K562 (cell line): ENCODE measurements around the gene ZSWIM8. TPM values are rescaled to one million over a fixed set of nuclear protein-coding genes. Genes with fewer than 3 reads are reported as not detected.

Source experiments
- ATAC-seq: fragments of 200-7000 bp; cut with Tn5 transposase; 3 replicates; pipeline ENCODE4 v1.9.1; 2020; ENCODE audit warnings: moderate library complexity
- BruUV-seq: library from RNA; stranded (reverse); fragments of 400-500 nt; replicated peaks from 2 replicates; lab custom pipeline; 2021; lab: Mats Ljungman, UMichigan
- CTCF ChIA-PET: fragments of 300-600 bp; formaldehyde crosslinking; extraction: SDS; loops from one replicate; lab custom pipeline; 2021; ENCODE audit warnings: low intra/inter-chr PET ratio; lab: Yijun Ruan, JAX
- POLR2A ChIA-PET: fragments of 300-600, 350-650 bp; sonication (Branson Sonifier 250); formaldehyde crosslinking; extraction: SDS; loops from one replicate; lab custom pipeline; 2021; ENCODE audit warnings: antibody characterized with exemption, inconsistent platforms; lab: Yijun Ruan, JAX
- DNase-seq, 4 experiments: peaks; one replicate each; pipeline versions ENCODE4 v3.0.0 to v3.0.0-alpha.2; 2011 to 2018; ENCODE audit warnings: low spot score in 3 of 4, mixed read lengths in 3 of 4; ENCODE audit errors: extremely low read depth in 1 of 4
- FAIRE-seq: peaks from 2 replicates; lab custom pipeline; 2011; peaks lifted over from hg19 to GRCh38; lab: Jason Lieb, UNC
- H2AFZ ChIP-seq: 2 replicates; pipeline ENCODE4 v1.6.0; 2011; ENCODE audit warnings: low read depth, low read length, control low read depth, inconsistent platforms
- H3K27ac ChIP-seq: fragments of 200-600 bp; 3 replicates; pipeline ENCODE4 v1.8.0; 2011; ENCODE audit warnings: low read depth, mild to moderate bottlenecking, control low read depth, inconsistent platforms, low read length, moderate library complexity, mixed read lengths; ENCODE audit errors: extremely low read depth
- H3K27me3 ChIP-seq, 2 experiments: fragments of 300-600 bp in 1 of 2; 2 replicates in 1 of 2; 3 replicates in 1 of 2; pipeline versions ENCODE4 v1.6.0 to v1.8.0; 2011; ENCODE audit warnings: inconsistent platforms in 2 of 2, low read length in 2 of 2, mild to moderate bottlenecking in 1 of 2, mixed read lengths in 1 of 2, moderate library complexity in 1 of 2; ENCODE audit not compliant: control insufficient read depth in 2 of 2, insufficient read depth in 2 of 2
- H3K36me3 ChIP-seq: fragments of 300-600 bp; 3 replicates; pipeline ENCODE4 v1.8.0; 2011; ENCODE audit warnings: mild to moderate bottlenecking, low read length, inconsistent platforms; ENCODE audit not compliant: control insufficient read depth, insufficient read depth
- H3K4me1 ChIP-seq, 2 experiments: fragments of 200-600 bp in 1 of 2; replicated peaks in 1 of 2; 2 replicates in 1 of 2; 3 replicates in 1 of 2; pipeline versions ENCODE4 v1.5.1 to v1.8.0; 2011; ENCODE audit warnings: inconsistent platforms in 2 of 2, low read length in 2 of 2, mild to moderate bottlenecking in 1 of 2, mixed read lengths in 1 of 2, moderate library complexity in 1 of 2; ENCODE audit not compliant: control insufficient read depth in 2 of 2, insufficient read depth in 2 of 2
- H3K4me2 ChIP-seq: 2 replicates; pipeline ENCODE4 v1.6.1; 2011; ENCODE audit warnings: low read length, control low read depth, inconsistent platforms, mixed read lengths; ENCODE audit not compliant: insufficient read depth
- H3K4me3 ChIP-seq: fragments of 200-600 bp; sonication (generic), shearing (Covaris generic); 2 replicates; pipeline ENCODE4 v1.5.1; 2016; ENCODE audit warnings: control low read depth, inconsistent platforms
- H3K79me2 ChIP-seq: fragments of 200-600 bp; 3 replicates; pipeline ENCODE4 v1.8.0; 2011; ENCODE audit warnings: low read length, inconsistent platforms; ENCODE audit not compliant: control insufficient read depth, insufficient read depth
- H3K9ac ChIP-seq, 2 experiments: 2 replicates each; pipeline versions ENCODE4 v1.6.0 to v1.6.1; 2011; ENCODE audit warnings: low read depth in 2 of 2, low read length in 2 of 2, control low read depth in 1 of 2, inconsistent platforms in 1 of 2, mild to moderate bottlenecking in 1 of 2, mixed read lengths in 1 of 2; ENCODE audit not compliant: insufficient read depth in 1 of 2
- H3K9me1 ChIP-seq: one replicate; pipeline ENCODE4 v1.6.0; 2011; ENCODE audit warnings: inconsistent platforms, mild to moderate bottlenecking, low read length, moderate library complexity; ENCODE audit not compliant: control insufficient read depth, insufficient read depth
- H3K9me3 ChIP-seq: replicated peaks from 2 replicates; pipeline ENCODE4 v1.5.1; 2011; ENCODE audit warnings: low read depth, low read length, inconsistent platforms; ENCODE audit not compliant: control insufficient read depth, insufficient read depth
- H4K20me1 ChIP-seq: replicated peaks from 2 replicates; pipeline ENCODE4 v1.6.1; 2011; ENCODE audit warnings: low read length, inconsistent platforms, mixed read lengths; ENCODE audit not compliant: control insufficient read depth, insufficient read depth
- ARID4B ChIP-seq: sonication (generic); formaldehyde crosslinking; IDR thresholded peaks from 2 replicates; pipeline ENCODE4 v1.8.0; 2022; ENCODE audit warnings: mild to moderate bottlenecking, missing genetic modification reagents
- FIP1L1 ChIP-seq: fragments of 200-400 bp; formaldehyde crosslinking; IDR thresholded peaks from 2 replicates; pipeline ENCODE4 v1.6.1; 2018; ENCODE audit warnings: mild to moderate bottlenecking, low read depth, low read length; ENCODE audit not compliant: poor library complexity, severe bottlenecking
- FOSL1 ChIP-seq: fragments of 200-800 bp; sonication (Bioruptor generic); conservative IDR thresholded peaks from 2 replicates; pipeline ENCODE4 v1.6.1; 2016; ENCODE audit warnings: missing genetic modification characterization, missing compliant biosample characterization
- HLTF ChIP-seq: fragments of 450-650 bp; IDR thresholded peaks from 2 replicates; pipeline ENCODE4 v1.6.1; 2016
- KAT7 ChIP-seq: sonication (generic); formaldehyde crosslinking; IDR thresholded peaks from 2 replicates; pipeline ENCODE4 v1.8.0; 2022; ENCODE audit warnings: missing genetic modification reagents, mild to moderate bottlenecking, borderline replicate concordance
- POLR2G ChIP-seq: fragments of 200-400 bp; formaldehyde crosslinking; IDR thresholded peaks from 2 replicates; pipeline ENCODE4 v1.6.1; 2017; ENCODE audit warnings: low read depth, mild to moderate bottlenecking, antibody characterized with exemption, low read length, moderate library complexity
- SMAD4 ChIP-seq: fragments of 250-450 bp; sonication (Bioruptor Pico); conservative IDR thresholded peaks from 2 replicates; pipeline ENCODE4 v1.8.0; 2021; ENCODE audit warnings: inconsistent platforms, mild to moderate bottlenecking, moderate library complexity
- TARDBP ChIP-seq: fragments of 450-650 bp; IDR thresholded peaks from 2 replicates; pipeline ENCODE4 v1.6.1; 2016
- WGBS: fragments of 100-300 bp; shearing (Covaris generic); methylation state at CpG from one replicate; pipeline ENCODE4 v1.1.6; 2016; ENCODE audit warnings: low coverage, mixed read lengths; ENCODE audit not compliant: insufficient coverage; ENCODE audit errors: missing lambda C conversion rate; 5-methylcytosine and 5-hydroxymethylcytosine counted together
- in situ Hi-C: fragments of 300-500 bp; cut with MboI; formaldehyde crosslinking; loops from 4 replicates; pipeline ENCODE4 v1.15.0; 2018; ENCODE audit warnings: inconsistent platforms, mixed read lengths
- intact Hi-C: fragments of 100-400 bp; cut with micrococcal nuclease; formaldehyde crosslinking; loops from 2 replicates; pipeline ENCODE4 v1.14.2; 2022
- polyA plus RNA-seq, 8 experiments: library from polyadenylated mRNA; depleted of rRNA in 4 of 8; stranded (reverse) in 5 of 8; unstranded in 3 of 8; fragments of >200 nt; fragmentation: Nextera tagmentation in 2 of 8; fragmentation: Illumina TruSeq in 1 of 8; extraction: Ambion mirVana in 2 of 8; extraction: Trizol in 1 of 8; gene quantifications; 2 replicates each; pipeline versions ENCODE4 v1.2.1 to v1.2.3, GENCODE V29; 2011 to 2014; ENCODE audit warnings: inconsistent platforms in 1 of 8, missing spikeins in 1 of 8
- total RNA-seq, 7 experiments: library from RNA; depleted of rRNA in 6 of 7; stranded (reverse); fragments of >200 nt in 6 of 7; fragmentation: Illumina TruSeq in 2 of 7; extraction: Trizol in 2 of 7; gene quantifications; 2 replicates each; pipeline versions ENCODE4 v1.2.1 to v1.2.3, GENCODE V29; 2011 to 2021; ENCODE audit warnings: low replicate concordance in 1 of 7
- TF ChIP-seq, protein P1 (sequence below): sonication (generic); formaldehyde crosslinking; IDR thresholded peaks from 2 replicates; pipeline ENCODE4 v1.8.0; 2023; ENCODE audit warnings: mild to moderate bottlenecking, missing genetic modification reagents
- TF ChIP-seq, protein P2 (sequence below): fragments of 450-650 bp; IDR thresholded peaks from 2 replicates; pipeline ENCODE4 v1.6.1; 2016; ENCODE audit warnings: antibody characterized with exemption

ZSWIM8 gene
- total and polyA plus RNA-seq, 9 of the 15 experiments (the other 6 are each of a cell fraction or from before 2014, with no cell fraction given), result 5.6 to 47.8 (median 26.7) TPM

DNA sequence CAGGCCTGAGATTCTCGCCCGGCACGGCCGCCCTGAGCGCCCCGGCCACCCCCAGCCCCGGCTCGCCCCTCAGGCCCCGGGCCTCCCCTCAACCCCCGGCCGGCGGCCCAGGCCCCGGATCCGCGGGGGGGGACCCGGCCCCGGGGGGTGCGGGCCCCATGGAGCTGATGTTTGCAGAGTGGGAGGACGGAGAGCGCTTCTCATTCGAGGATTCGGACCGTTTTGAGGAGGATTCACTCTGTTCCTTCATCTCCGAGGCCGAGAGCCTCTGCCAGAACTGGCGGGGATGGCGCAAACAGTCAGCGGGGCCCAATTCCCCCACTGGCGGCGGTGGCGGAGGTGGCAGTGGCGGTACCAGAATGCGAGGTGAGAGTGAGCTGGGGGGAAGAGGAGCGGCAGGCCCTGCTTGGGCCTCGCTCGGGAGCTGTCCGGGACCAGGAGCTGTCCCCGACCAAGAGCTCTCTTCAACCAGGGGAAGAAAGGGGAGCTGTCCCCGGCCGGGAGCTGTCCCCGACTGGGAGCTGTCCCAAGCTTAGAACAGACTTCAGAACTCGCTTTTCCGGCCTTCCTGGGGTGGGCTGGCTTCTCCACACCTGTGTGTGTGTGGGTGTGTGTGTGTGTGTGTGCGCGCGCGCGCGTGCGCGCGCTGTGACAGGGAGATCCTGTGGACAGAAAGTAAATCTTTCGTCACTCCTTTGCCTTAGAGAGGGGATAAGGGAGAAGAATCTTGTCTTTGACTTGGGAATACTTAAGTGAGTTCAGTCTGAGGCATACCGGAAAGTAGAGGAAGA is 510 bp downstream of the ZSWIM8 start:
- no TSS peak for BruUV-seq
- TF ChIP-seq, protein P1, sequence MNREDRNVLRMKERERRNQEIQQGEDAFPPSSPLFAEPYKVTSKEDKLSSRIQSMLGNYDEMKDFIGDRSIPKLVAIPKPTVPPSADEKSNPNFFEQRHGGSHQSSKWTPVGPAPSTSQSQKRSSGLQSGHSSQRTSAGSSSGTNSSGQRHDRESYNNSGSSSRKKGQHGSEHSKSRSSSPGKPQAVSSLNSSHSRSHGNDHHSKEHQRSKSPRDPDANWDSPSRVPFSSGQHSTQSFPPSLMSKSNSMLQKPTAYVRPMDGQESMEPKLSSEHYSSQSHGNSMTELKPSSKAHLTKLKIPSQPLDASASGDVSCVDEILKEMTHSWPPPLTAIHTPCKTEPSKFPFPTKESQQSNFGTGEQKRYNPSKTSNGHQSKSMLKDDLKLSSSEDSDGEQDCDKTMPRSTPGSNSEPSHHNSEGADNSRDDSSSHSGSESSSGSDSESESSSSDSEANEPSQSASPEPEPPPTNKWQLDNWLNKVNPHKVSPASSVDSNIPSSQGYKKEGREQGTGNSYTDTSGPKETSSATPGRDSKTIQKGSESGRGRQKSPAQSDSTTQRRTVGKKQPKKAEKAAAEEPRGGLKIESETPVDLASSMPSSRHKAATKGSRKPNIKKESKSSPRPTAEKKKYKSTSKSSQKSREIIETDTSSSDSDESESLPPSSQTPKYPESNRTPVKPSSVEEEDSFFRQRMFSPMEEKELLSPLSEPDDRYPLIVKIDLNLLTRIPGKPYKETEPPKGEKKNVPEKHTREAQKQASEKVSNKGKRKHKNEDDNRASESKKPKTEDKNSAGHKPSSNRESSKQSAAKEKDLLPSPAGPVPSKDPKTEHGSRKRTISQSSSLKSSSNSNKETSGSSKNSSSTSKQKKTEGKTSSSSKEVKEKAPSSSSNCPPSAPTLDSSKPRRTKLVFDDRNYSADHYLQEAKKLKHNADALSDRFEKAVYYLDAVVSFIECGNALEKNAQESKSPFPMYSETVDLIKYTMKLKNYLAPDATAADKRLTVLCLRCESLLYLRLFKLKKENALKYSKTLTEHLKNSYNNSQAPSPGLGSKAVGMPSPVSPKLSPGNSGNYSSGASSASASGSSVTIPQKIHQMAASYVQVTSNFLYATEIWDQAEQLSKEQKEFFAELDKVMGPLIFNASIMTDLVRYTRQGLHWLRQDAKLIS (CRISPR knock-in tag), result 0 out of 2 replicates have a peak, but pooled peaks have one; percentile 35
- TF ChIP-seq FIP1L1, result peak; percentile 51
- peak; percentile 17; the same call in 1 of the 2 replicates for TF ChIP-seq TARDBP
- TF ChIP-seq, protein P2, sequence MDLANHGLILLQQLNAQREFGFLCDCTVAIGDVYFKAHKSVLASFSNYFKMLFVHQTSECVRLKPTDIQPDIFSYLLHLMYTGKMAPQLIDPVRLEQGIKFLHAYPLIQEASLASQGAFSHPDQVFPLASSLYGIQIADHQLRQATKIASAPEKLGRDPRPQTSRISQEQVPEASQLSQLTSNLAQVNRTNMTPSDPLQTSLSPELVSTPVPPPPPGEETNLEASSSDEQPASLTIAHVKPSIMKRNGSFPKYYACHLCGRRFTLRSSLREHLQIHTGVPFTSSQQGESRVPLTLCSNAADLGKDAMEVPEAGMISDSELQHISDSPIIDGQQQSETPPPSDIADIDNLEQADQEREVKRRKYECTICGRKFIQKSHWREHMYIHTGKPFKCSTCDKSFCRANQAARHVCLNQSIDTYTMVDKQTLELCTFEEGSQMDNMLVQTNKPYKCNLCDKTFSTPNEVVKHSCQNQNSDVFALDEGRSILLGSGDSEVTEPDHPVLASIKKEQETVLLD, result peak; percentile 50; the same call in 1 of the 2 replicates
- peak; percentile 26; the same call in 1 of the 2 replicates for TF ChIP-seq SMAD4 (CRISPR knock-in tag)
- 0 out of 2 replicates have a peak, but pooled peaks have one; percentile 85 for TF ChIP-seq KAT7 (CRISPR knock-in tag)
- TF ChIP-seq ARID4B (CRISPR knock-in tag), result peak; percentile 53; the same call in 1 of the 2 replicates
- peak; percentile 31; the same call in 1 of the 2 replicates for TF ChIP-seq POLR2G
- TF ChIP-seq HLTF, result 0 out of 2 replicates have a peak, but pooled peaks have one; percentile 31
- no peak for TF ChIP-seq FOSL1

More for the DNA sequence above, 510 bp downstream of the ZSWIM8 start:
- no peaks in the 10 kb centered on the region for H3K9me1 ChIP-seq
- no peaks in the 10 kb centered on the region for H3K9me3 ChIP-seq
- in situ Hi-C loops (no loop called here), intact Hi-C loops (loop anchor here (2.0 to 10.0 kb wide), 2 partner anchors 25 to 319 kb away; partner anchors contain the start of gene NDST2)
- peak overlapping the region; percentile 84 for H3K4me2 ChIP-seq
- WGBS, result under 1% methylated on average over 29 of the region's 54 CpGs
- H3K27me3 ChIP-seq, result no peaks in the 10 kb centered on the region
- H3K79me2 ChIP-seq, result peaks cover 55% of the 10 kb centered on the region
- peak; percentile 59 to 72 (median 62) for DNase-seq
- no peaks in the 10 kb centered on the region; the same call in 1 of the 2 replicates for H4K20me1 ChIP-seq
- peaks cover 29% of the 10 kb centered on the region; the same call in 2 of the 3 replicates for H3K36me3 ChIP-seq
- peak overlapping the region; percentile 76 for H3K27ac ChIP-seq
- POLR2A ChIA-PET, result interaction anchor here (0.6 to 6.7 kb wide), 9 partner anchors 9 to 185 kb away, joined by 3 to 61 read pairs (median 4); a partner anchor contains a TSS
- peaks cover 9 to 27% of the 10 kb centered on the region in 2 experiments; a peak in 4 of 5 replicates for H3K4me1 ChIP-seq
- FAIRE-seq, result peak; percentile 32
- CTCF ChIA-PET, result no interaction called here
- peak overlapping the region; percentile 71 to 96 for H3K9ac ChIP-seq
- peak overlapping the region; percentile 89 for H3K4me3 ChIP-seq
- peak overlapping the region; percentile 94 for H2AFZ ChIP-seq
- peak; percentile 14 for ATAC-seq
